Neutrophil (primary cell): ENCODE data around the gene PCDHB7.
"Not testable (repeated sequence)": the region's sequence is repeated elsewhere in the genome, so short reads cannot be mapped to it uniquely, and the experiment has no call there.

Experiments
- H3K27ac ChIP-seq: fragments of 200-600 bp; sonication (generic); 2 replicates; pipeline ENCODE4 v1.5.1; 2016; ENCODE audit warnings: mild to moderate bottlenecking, moderate library complexity
- H3K27me3 ChIP-seq: fragments of 200-600 bp; sonication (generic); 2 replicates; pipeline ENCODE4 v1.6.0; 2016; ENCODE audit warnings: mild to moderate bottlenecking
- H3K36me3 ChIP-seq: fragments of 200-600 bp; sonication (generic); 2 replicates; pipeline ENCODE4 v1.5.1; 2017
- H3K4me1 ChIP-seq, 2 experiments: fragments of 200-600 bp in 1 of 2; sonication (generic) in 1 of 2; 1 replicate in 1 of 2; 2 replicates in 1 of 2; pipeline versions ENCODE4 v1.5.1 to v1.6.1; 2013 to 2016; ENCODE audit warnings: low read depth in 1 of 2, low read length in 1 of 2, mild to moderate bottlenecking in 1 of 2, moderate library complexity in 1 of 2; ENCODE audit not compliant: control insufficient read depth in 1 of 2, insufficient read depth in 1 of 2
- H3K4me3 ChIP-seq, 2 experiments: fragments of 200-600 bp in 1 of 2; sonication (generic) in 1 of 2; 1 replicate in 1 of 2; 2 replicates in 1 of 2; pipeline ENCODE4 v1.5.1; 2013 to 2016; ENCODE audit warnings: low read depth in 1 of 2, low read length in 1 of 2, mild to moderate bottlenecking in 1 of 2, moderate library complexity in 1 of 2
- H3K9me3 ChIP-seq: fragments of 200-600 bp; sonication (generic); 2 replicates; pipeline ENCODE4 v1.5.1; 2016
- CTCF ChIP-seq: fragments of 200-600 bp; sonication (generic); IDR thresholded peaks from 2 replicates; pipeline ENCODE4 v1.5.1; 2016; ENCODE audit warnings: antibody characterized with exemption

The PCDHB7 gene

GRCh38 chr5:141199359-141200235 lies 27.2 kb downstream of the PCDHB7 start, which contains the start of gene PCDHB11:
Gene PCDHB11, plus strand, starts transcription at chr5:141199627. Its CDS starts 148 bp downstream, at chr5:141199775.
- Histone ChIP-seq H3K27me3 (peaks cover 17% of the 10 kb centered on the region), H3K36me3 (no peaks in the 10 kb centered on the region), H3K4me1 (no peaks in the 10 kb centered on the region), H3K9me3 (no peaks in the 10 kb centered on the region), H3K4me3 (no peak within 1 kb of the TSS), H3K27ac (no peak within 1 kb of the TSS)
- TF ChIP-seq CTCF, result no peak

- not testable (repeated sequence) for H3K4me3 ChIP-seq, H3K36me3 ChIP-seq, H3K9me3 ChIP-seq, H3K27ac ChIP-seq, H3K4me1 ChIP-seq
- peaks cover 15% of the 10 kb centered on the region for H3K27me3 ChIP-seq
Observed at GRCh38 chr5:141201126-141201525, 28.7 kb downstream of the PCDHB7 start.

- not testable (repeated sequence) for H3K27ac ChIP-seq, H3K9me3 ChIP-seq, H3K36me3 ChIP-seq, H3K4me3 ChIP-seq, H3K4me1 ChIP-seq
- H3K27me3 ChIP-seq, result peaks cover 15% of the 10 kb centered on the region
Observed at GRCh38 chr5:141201646-141202045, 29.2 kb downstream of the PCDHB7 start.

GRCh38 chr5:141208478-141208877 lies 36.0 kb downstream of the PCDHB7 start, which contains the start of gene PCDHB12:
Gene PCDHB12, plus strand, starts transcription at chr5:141208719. Its CDS starts 189 bp downstream, at chr5:141208908.
- TF ChIP-seq CTCF, result no peak
- Histone ChIP-seq H3K9me3 (peaks cover 7% of the 10 kb centered on the region), H3K4me1 (no peaks in the 10 kb centered on the region), H3K36me3 (no peaks in the 10 kb centered on the region), H3K4me3 (no peak within 1 kb of the TSS), H3K27ac (no peak within 1 kb of the TSS), H3K27me3 (peaks cover 44% of the 10 kb centered on the region)

- H3K4me1 ChIP-seq, H3K27ac ChIP-seq, H3K36me3 ChIP-seq, H3K9me3 ChIP-seq, H3K4me3 ChIP-seq: not testable (repeated sequence)
- H3K27me3 ChIP-seq, result peaks cover 56% of the 10 kb centered on the region
Observed at GRCh38 chr5:141210281-141210680, 37.8 kb downstream of the PCDHB7 start.

- H3K4me3 ChIP-seq, H3K27ac ChIP-seq, H3K9me3 ChIP-seq, H3K4me1 ChIP-seq, H3K36me3 ChIP-seq: not testable (repeated sequence)
- peaks cover 60% of the 10 kb centered on the region for H3K27me3 ChIP-seq
Observed at GRCh38 chr5:141210849-141211248, 38.4 kb downstream of the PCDHB7 start.

- H3K27me3 ChIP-seq, result peaks cover 62% of the 10 kb centered on the region
- not testable (repeated sequence) for H3K4me3 ChIP-seq, H3K27ac ChIP-seq, H3K36me3 ChIP-seq, H3K9me3 ChIP-seq, H3K4me1 ChIP-seq
Observed at GRCh38 chr5:141213656-141214339, 41.4 kb downstream of the PCDHB7 start, which contains the start of gene PCDHB13. Gene PCDHB13, plus strand, starts transcription at chr5:141213919. Its CDS starts 205 bp downstream, at chr5:141214124.

- H3K4me1 ChIP-seq, H3K36me3 ChIP-seq, H3K27ac ChIP-seq, H3K4me3 ChIP-seq, H3K9me3 ChIP-seq: not testable (repeated sequence)
- peaks cover 55% of the 10 kb centered on the region for H3K27me3 ChIP-seq
Observed at GRCh38 chr5:141214583-141214982, 42.1 kb downstream of the PCDHB7 start.

GRCh38 chr5:141215504-141215903 lies 43.1 kb downstream of the PCDHB7 start:
- not testable (repeated sequence) for H3K36me3 ChIP-seq

GRCh38 chr5:141216035-141216434 lies 43.6 kb downstream of the PCDHB7 start:
- peaks cover 43% of the 10 kb centered on the region for H3K27me3 ChIP-seq
- not testable (repeated sequence) for H3K4me1 ChIP-seq, H3K4me3 ChIP-seq, H3K9me3 ChIP-seq, H3K27ac ChIP-seq, H3K36me3 ChIP-seq

More at GRCh38 chr5:141215504-141215903, 43.1 kb downstream of the PCDHB7 start:
- H3K4me3 ChIP-seq, H3K27ac ChIP-seq, H3K4me1 ChIP-seq, H3K9me3 ChIP-seq: not testable (repeated sequence)
- H3K27me3 ChIP-seq, result peaks cover 46% of the 10 kb centered on the region
